Mucosa of stomach (tissue), 1 donor: ENCODE measurements around the gene HPCA.

Experiments used
- H3K27me3 ChIP-seq: one replicate; pipeline ENCODE4 v1.7.0; 2013; ENCODE audit warnings: mild to moderate bottlenecking, low read length; ENCODE audit not compliant: control insufficient read depth, insufficient read depth
- H3K36me3 ChIP-seq: one replicate; pipeline ENCODE4 v1.7.0; 2013; ENCODE audit warnings: low read length; ENCODE audit not compliant: control insufficient read depth, insufficient read depth
- H3K4me1 ChIP-seq: one replicate; pipeline ENCODE4 v1.7.0; 2013; ENCODE audit warnings: mild to moderate bottlenecking, low read length; ENCODE audit not compliant: control insufficient read depth, insufficient read depth
- H3K4me3 ChIP-seq: one replicate; pipeline ENCODE4 v1.7.0; 2013; ENCODE audit warnings: low read length
- H3K9ac ChIP-seq: one replicate; pipeline ENCODE4 v1.7.0; 2013; ENCODE audit warnings: mild to moderate bottlenecking, low read length, moderate library complexity
- H3K9me3 ChIP-seq: one replicate; pipeline ENCODE4 v1.7.0; 2013; ENCODE audit warnings: mild to moderate bottlenecking, low read length, moderate library complexity; ENCODE audit not compliant: control insufficient read depth
- donor health status: Pancreatic carcinoma.

The HPCA gene

GRCh38 chr1:32874860-32875752, 11.2 kb upstream of the HPCA start:
- no peaks in the 10 kb centered on the region for H3K36me3 ChIP-seq
- H3K9ac ChIP-seq: no peak overlapping the region
- no peak overlapping the region for H3K4me3 ChIP-seq
- H3K27me3 ChIP-seq: peaks cover 29% of the 10 kb centered on the region
- H3K4me1 ChIP-seq: peaks cover 8% of the 10 kb centered on the region
- no peaks in the 10 kb centered on the region for H3K9me3 ChIP-seq

- Histone ChIP-seq H3K27me3 (peaks cover 18% of the 10 kb centered on the region), H3K9ac (no peak overlapping the region), H3K4me3 (no peak overlapping the region), H3K36me3 (no peaks in the 10 kb centered on the region), H3K9me3 (no peaks in the 10 kb centered on the region), H3K4me1 (peaks cover 7% of the 10 kb centered on the region)
These were observed 9.7 kb upstream of the HPCA start for GRCh38 chr1:32876341-32877210.

- H3K36me3 ChIP-seq: no peaks in the 10 kb centered on the region
- no peak overlapping the region for H3K9ac ChIP-seq
- peaks cover 11% of the 10 kb centered on the region for H3K27me3 ChIP-seq
- H3K4me1 ChIP-seq: peaks cover 15% of the 10 kb centered on the region
- no peaks in the 10 kb centered on the region for H3K9me3 ChIP-seq
- no peak overlapping the region for H3K4me3 ChIP-seq
These were observed 8.8 kb upstream of the HPCA start for GRCh38 chr1:32877211-32878110.

DNA sequence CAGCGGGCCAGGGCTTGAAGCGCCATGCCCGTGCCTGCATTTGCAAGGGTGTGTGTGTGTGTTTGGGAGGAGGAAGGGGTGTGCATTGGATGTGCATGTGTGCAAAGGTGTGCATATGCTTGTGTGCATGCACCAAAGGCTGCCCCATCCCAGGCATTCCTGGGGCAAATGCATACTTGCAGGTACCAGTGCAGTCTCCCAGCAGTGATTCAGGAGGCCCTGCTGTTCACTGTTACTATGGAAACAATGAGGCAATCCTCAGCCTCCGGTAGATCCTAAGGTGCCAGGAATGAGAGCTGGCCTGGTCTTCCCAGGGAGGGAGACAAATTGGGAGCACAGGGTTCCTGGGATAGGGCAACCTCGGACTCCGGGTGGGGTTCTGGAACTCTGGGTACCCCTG, 8.1 kb upstream of the HPCA start:
- Histone ChIP-seq H3K4me3 (no peak overlapping the region), H3K9me3 (no peaks in the 10 kb centered on the region), H3K9ac (no peak overlapping the region), H3K4me1 (peaks cover 15% of the 10 kb centered on the region), H3K27me3 (peaks cover 11% of the 10 kb centered on the region), H3K36me3 (no peaks in the 10 kb centered on the region)

GRCh38 chr1:32878637-32879041, 7.7 kb upstream of the HPCA start:
- Histone ChIP-seq H3K36me3 (no peaks in the 10 kb centered on the region), H3K4me3 (no peak overlapping the region), H3K27me3 (peaks cover 13% of the 10 kb centered on the region), H3K9me3 (no peaks in the 10 kb centered on the region), H3K4me1 (peaks cover 15% of the 10 kb centered on the region), H3K9ac (no peak overlapping the region)

DNA sequence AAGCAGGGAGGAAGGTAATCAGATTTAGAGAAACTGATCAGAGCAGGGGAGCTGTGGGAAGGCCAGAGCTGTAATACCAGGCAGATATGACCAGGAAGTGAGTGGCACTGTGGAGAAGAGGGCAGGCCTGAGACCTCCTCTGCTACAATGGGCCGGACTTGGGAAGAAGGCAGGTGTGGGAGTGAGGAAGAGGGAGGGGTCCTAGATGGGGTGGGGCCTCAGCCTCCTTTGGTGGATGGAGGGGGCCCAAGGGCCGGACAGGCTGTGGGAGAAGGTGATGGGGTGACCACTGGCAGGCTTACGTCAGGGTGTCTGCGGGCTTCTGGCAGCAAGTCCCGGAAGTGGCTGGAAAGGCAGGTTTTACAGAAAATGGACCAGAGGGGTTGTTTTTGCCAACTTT, 5.0 kb upstream of the HPCA start:
- Histone ChIP-seq H3K9me3 (no peaks in the 10 kb centered on the region), H3K4me3 (no peak overlapping the region), H3K27me3 (peaks cover 32% of the 10 kb centered on the region), H3K4me1 (peaks cover 15% of the 10 kb centered on the region), H3K36me3 (no peaks in the 10 kb centered on the region), H3K9ac (no peak overlapping the region)

DNA sequence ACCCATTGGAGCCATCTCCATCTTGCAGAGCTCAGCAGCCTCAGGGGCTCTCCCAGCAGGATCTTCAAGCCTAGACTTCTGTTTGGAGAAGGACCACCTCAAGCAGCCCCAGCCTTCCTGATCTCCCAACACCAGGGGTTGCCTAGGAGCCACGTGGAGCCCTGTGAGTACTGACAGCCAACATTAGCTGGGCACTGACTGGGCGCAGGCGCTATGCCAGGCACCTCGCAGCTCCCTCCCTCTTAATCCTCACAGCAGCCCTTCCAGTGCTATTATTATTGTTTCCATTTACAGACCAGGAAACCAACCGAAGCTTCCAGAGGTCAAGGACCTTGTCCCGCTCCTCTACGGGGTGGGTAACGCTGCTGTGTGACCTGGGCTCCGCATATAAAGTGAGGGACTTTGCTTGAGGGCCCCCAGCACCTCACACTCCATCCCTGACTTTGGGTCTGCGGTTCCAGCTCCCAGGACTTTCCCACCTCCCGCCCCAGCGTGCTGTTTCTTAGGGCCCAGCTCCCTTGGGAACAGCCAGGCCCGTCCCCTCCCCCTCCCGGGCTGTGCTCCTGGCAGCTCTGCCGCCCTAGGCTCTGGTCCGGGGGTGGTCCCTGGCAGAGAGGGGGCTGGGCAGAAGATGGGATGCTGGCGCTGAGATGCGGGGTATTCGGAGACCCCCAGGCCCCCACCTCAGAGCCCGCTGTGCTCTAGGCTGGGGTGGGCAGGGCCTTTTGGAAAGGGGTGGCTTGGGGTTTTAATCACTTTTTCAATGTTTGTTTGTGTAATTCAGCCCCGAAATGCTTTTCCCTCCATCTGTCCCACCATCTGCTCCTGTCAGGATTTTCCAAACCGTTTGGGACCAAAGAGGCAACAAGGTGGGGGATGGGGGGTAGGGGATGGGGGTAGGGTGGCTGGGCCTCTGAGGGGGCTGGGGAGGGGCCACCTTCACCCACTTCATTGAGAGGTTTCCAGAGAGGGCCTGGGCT, 4.1 kb upstream of the HPCA start:
- H3K4me3 ChIP-seq: no peak overlapping the region
- H3K4me1 ChIP-seq: peaks cover 15% of the 10 kb centered on the region
- H3K9me3 ChIP-seq: no peaks in the 10 kb centered on the region
- H3K9ac ChIP-seq: no peak overlapping the region
- no peaks in the 10 kb centered on the region for H3K36me3 ChIP-seq
- peaks cover 34% of the 10 kb centered on the region for H3K27me3 ChIP-seq

GRCh38 chr1:32883338-32884031, 2.8 kb upstream of the HPCA start:
- Histone ChIP-seq H3K4me1 (peaks cover 15% of the 10 kb centered on the region), H3K4me3 (no peak overlapping the region), H3K9me3 (no peaks in the 10 kb centered on the region), H3K9ac (no peak overlapping the region), H3K27me3 (peaks cover 44% of the 10 kb centered on the region), H3K36me3 (no peaks in the 10 kb centered on the region)

GRCh38 chr1:32884032-32884372, 2.3 kb upstream of the HPCA start:
- Histone ChIP-seq H3K4me1 (peaks cover 15% of the 10 kb centered on the region), H3K4me3 (no peak overlapping the region), H3K9me3 (no peaks in the 10 kb centered on the region), H3K9ac (no peak overlapping the region), H3K36me3 (no peaks in the 10 kb centered on the region), H3K27me3 (peaks cover 44% of the 10 kb centered on the region)

GRCh38 chr1:32884726-32885125, 1.6 kb upstream of the HPCA start:
- Histone ChIP-seq H3K4me1 (peaks cover 15% of the 10 kb centered on the region), H3K36me3 (no peaks in the 10 kb centered on the region), H3K9ac (no peak overlapping the region), H3K27me3 (peaks cover 44% of the 10 kb centered on the region), H3K9me3 (no peaks in the 10 kb centered on the region), H3K4me3 (no peak overlapping the region)
